ENCODE results near the gene CAMSAP1.

Gene CAMSAP1

DNA sequence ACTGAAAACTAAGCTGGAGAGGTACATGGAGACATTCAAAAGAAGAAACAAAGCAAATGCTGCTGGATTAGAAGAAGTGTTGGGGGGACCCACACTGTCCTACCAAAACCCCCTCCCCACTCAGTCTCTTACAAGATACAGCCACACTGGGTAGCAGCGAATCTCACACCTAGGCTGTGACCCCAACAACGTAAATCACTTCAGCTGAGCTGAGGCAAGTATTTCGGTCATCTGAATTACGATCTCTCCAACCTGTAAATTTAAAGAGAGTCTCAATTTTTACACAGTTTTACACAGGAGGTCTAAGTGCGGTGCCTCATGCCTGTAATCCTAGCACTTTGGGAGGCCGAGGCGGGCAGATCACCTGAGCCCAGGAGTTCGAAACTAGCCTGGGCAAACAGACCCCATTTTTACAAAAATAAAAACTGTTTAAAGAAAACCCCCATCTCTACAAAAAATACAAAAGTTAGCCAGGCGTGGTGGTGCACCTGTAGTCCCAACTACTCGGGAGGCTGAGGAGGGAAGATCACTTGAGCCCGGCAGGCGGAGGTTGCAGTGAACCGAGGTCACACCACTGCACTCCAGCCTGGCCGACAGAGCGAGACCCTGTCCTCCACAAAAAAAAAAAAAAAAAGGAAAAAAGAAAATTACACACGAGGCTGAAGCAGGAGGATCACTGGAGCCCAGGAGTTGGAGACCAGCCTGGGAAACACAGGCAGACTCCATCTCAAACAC lies 3.4 kb downstream of the CAMSAP1 start:
- Histone ChIP-seq H4K8ac (ENCODE audit: low read depth, low read length) (no peak overlapping the region), H2AK5ac (ENCODE audit: low read depth, low read length) (no peak overlapping the region), H2BK5ac (ENCODE audit: low read length) (no peak overlapping the region), H4K91ac (ENCODE audit: low read depth, low read length, poor library complexity) (no peak overlapping the region), H2BK15ac (ENCODE audit: low read length) (no peak overlapping the region), H3K36me3 (replicated peaks in 1 of 2; ENCODE audit: control insufficient read depth in 2 of 2, insufficient read depth in 2 of 2, low read length in 2 of 2) (peaks cover 10 to 55% of the 10 kb centered on the region in 2 donors), H3K4me2 (ENCODE audit: insufficient read depth, low read length, poor library complexity, severe bottlenecking) (no peak overlapping the region), H3K4me1 (ENCODE audit: control insufficient read depth in 2 of 2, insufficient read depth in 1 of 2, low read depth in 1 of 2, low read length in 2 of 2) (peaks cover 11 to 14% of the 10 kb centered on the region in 2 donors), H3K14ac (ENCODE audit: low read length) (no peak overlapping the region), H2AFZ (ENCODE audit: low read length) (no peak overlapping the region), H3K79me1 (ENCODE audit: low read depth, low read length) (peaks cover 9% of the 10 kb centered on the region), H3K9me3 (replicated peaks in 1 of 2; ENCODE audit: control insufficient read depth in 2 of 2, insufficient read depth in 1 of 2, low read depth in 1 of 2, low read length in 2 of 2) (peaks cover 14 to 50% of the 10 kb centered on the region in 2 donors), H3K18ac (ENCODE audit: low read length) (no peak overlapping the region), H3K4ac (ENCODE audit: low read length) (no peak overlapping the region), H3K27me3 (ENCODE audit: control insufficient read depth in 3 of 3, insufficient read depth in 3 of 3, low read depth in 1 of 3, low read length in 3 of 3) (no peaks in the 10 kb centered on the region), H2BK12ac (ENCODE audit: low read length) (no peak overlapping the region), H3K27ac (replicated peaks; ENCODE audit: low read length) (no peak overlapping the region), H3K9ac (ENCODE audit: low read depth, low read length, poor library complexity) (no peak overlapping the region), H3K23ac (ENCODE audit: low read depth, low read length, poor library complexity) (no peak overlapping the region), H2BK120ac (ENCODE audit: low read depth, low read length) (no peak overlapping the region), H3K4me3 (ENCODE audit: low read length in 2 of 2) (no peak overlapping the region)
- no peak for DNase-seq (ENCODE audit: low spot score)
- WGBS, 2 donors (ENCODE audit: extremely low coverage in 2 of 2, insufficient read length in 2 of 2, insufficient replicate concordance in 1 of 2), result no CpG with 5 or more reads among the region's 16 CpGs

DNA sequence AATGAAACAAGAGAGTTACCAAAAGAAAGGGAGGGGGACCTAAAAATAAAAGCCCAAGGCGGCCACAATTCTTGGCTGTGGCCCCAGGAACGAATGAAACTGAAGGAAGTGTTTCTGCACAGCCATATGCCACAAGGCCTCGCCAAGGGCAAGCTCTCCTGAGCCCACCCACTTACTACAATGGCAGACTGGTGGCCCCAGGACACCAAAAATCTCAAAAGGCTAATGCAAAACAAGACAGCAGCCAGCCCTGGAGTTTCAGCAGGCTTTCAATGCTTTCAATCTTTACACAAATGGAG lies 4.0 kb downstream of the CAMSAP1 start:
- Histone ChIP-seq H3K23ac (ENCODE audit: low read depth, low read length, poor library complexity) (no peak overlapping the region), H3K4ac (ENCODE audit: low read length) (no peak overlapping the region), H2BK12ac (ENCODE audit: low read length) (no peak overlapping the region), H3K36me3 (replicated peaks in 1 of 2; ENCODE audit: control insufficient read depth in 2 of 2, insufficient read depth in 2 of 2, low read length in 2 of 2) (peaks cover 12 to 59% of the 10 kb centered on the region in 2 donors), H2BK5ac (ENCODE audit: low read length) (no peak overlapping the region), H2AK5ac (ENCODE audit: low read depth, low read length) (no peak overlapping the region), H3K4me2 (ENCODE audit: insufficient read depth, low read length, poor library complexity, severe bottlenecking) (no peak overlapping the region), H3K79me1 (ENCODE audit: low read depth, low read length) (peaks cover 7% of the 10 kb centered on the region), H3K27me3 (ENCODE audit: control insufficient read depth in 3 of 3, insufficient read depth in 3 of 3, low read depth in 1 of 3, low read length in 3 of 3) (no peaks in the 10 kb centered on the region), H3K18ac (ENCODE audit: low read length) (no peak overlapping the region), H3K14ac (ENCODE audit: low read length) (no peak overlapping the region), H4K8ac (ENCODE audit: low read depth, low read length) (no peak overlapping the region), H2BK15ac (ENCODE audit: low read length) (no peak overlapping the region), H3K4me3 (ENCODE audit: low read length in 2 of 2) (no peak overlapping the region), H2AFZ (ENCODE audit: low read length) (no peak overlapping the region), H4K91ac (ENCODE audit: low read depth, low read length, poor library complexity) (no peak overlapping the region), H3K9me3 (replicated peaks in 1 of 2; ENCODE audit: control insufficient read depth in 2 of 2, insufficient read depth in 1 of 2, low read depth in 1 of 2, low read length in 2 of 2) (peaks cover 15 to 54% of the 10 kb centered on the region in 2 donors), H3K27ac (replicated peaks; ENCODE audit: low read length) (no peak overlapping the region), H2BK120ac (ENCODE audit: low read depth, low read length) (no peak overlapping the region), H3K9ac (ENCODE audit: low read depth, low read length, poor library complexity) (no peak overlapping the region), H3K4me1 (ENCODE audit: control insufficient read depth in 2 of 2, insufficient read depth in 1 of 2, low read depth in 1 of 2, low read length in 2 of 2) (peaks cover 7 to 8% of the 10 kb centered on the region in 2 donors)
- no peak for DNase-seq (ENCODE audit: low spot score)
- no CpG with 5 or more reads among the region's 3 CpGs for WGBS, 2 donors (ENCODE audit: extremely low coverage in 2 of 2, insufficient read length in 2 of 2, insufficient replicate concordance in 1 of 2)

DNA sequence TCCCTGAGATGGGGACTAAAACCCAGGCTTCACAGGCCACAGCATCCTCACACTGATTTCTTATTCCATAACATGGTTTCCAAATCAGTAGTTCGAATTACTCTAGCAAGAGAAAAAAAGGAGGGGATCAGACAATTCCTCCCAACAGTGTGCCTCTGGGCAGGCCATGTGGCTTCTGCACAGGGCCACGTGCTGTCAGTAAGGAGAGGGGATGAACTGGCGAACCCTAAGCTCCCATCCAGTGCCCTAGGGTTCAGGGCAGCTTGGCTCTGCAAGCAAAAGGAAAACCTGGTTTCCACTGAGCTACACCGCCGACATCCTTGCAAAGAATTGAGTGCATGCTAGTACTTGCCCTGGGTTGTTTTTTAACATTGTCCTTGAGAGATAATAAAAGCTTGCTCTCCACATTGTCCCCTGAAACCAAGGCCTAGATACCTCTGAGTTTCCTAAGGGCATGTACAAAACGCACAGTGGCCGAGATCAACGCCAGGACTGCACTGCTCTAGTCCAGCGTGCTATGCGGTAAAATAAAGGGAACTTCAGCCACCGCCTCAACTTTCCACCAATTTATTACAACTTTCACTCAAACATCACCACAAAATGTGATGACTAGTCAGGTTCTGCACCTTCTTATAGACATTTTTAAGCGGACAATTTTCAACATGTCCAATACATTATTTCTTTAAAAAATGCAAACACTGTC lies 4.5 kb downstream of the CAMSAP1 start:
- H3K4me1 ChIP-seq (ENCODE audit: control insufficient read depth in 2 of 2, insufficient read depth in 1 of 2, low read depth in 1 of 2, low read length in 2 of 2), result peaks cover 7% of the 10 kb centered on the region in 2 donors
- H2AFZ ChIP-seq (ENCODE audit: low read length), result no peak overlapping the region
- H3K36me3 ChIP-seq (replicated peaks in 1 of 2; ENCODE audit: control insufficient read depth in 2 of 2, insufficient read depth in 2 of 2, low read length in 2 of 2), result peaks cover 12 to 64% of the 10 kb centered on the region in 2 donors
- H3K4me3 ChIP-seq (ENCODE audit: low read length in 2 of 2), result no peak overlapping the region
- H3K14ac ChIP-seq (ENCODE audit: low read length), result no peak overlapping the region
- no peak overlapping the region for H3K4ac ChIP-seq (ENCODE audit: low read length)
- no peak overlapping the region for H3K27ac ChIP-seq (replicated peaks; ENCODE audit: low read length)
- peaks cover 6% of the 10 kb centered on the region for H3K79me1 ChIP-seq (ENCODE audit: low read depth, low read length)
- no peaks in the 10 kb centered on the region for H3K27me3 ChIP-seq (ENCODE audit: control insufficient read depth in 3 of 3, insufficient read depth in 3 of 3, low read depth in 1 of 3, low read length in 3 of 3)
- H3K18ac ChIP-seq (ENCODE audit: low read length), result no peak overlapping the region
- H2BK120ac ChIP-seq (ENCODE audit: low read depth, low read length), result no peak overlapping the region
- no peak overlapping the region for H2BK12ac ChIP-seq (ENCODE audit: low read length)
- no peak overlapping the region for H3K23ac ChIP-seq (ENCODE audit: low read depth, low read length, poor library complexity)
- H4K8ac ChIP-seq (ENCODE audit: low read depth, low read length), result no peak overlapping the region
- H2AK5ac ChIP-seq (ENCODE audit: low read depth, low read length), result no peak overlapping the region
- WGBS, 2 donors (ENCODE audit: extremely low coverage in 2 of 2, insufficient read length in 2 of 2, insufficient replicate concordance in 1 of 2), result no CpG with 5 or more reads among the region's 12 CpGs
- H2BK15ac ChIP-seq (ENCODE audit: low read length), result no peak overlapping the region
- no peak overlapping the region for H2BK5ac ChIP-seq (ENCODE audit: low read length)
- no peak overlapping the region for H3K4me2 ChIP-seq (ENCODE audit: insufficient read depth, low read length, poor library complexity, severe bottlenecking)
- no peak for DNase-seq (ENCODE audit: low spot score)
- no peak overlapping the region for H4K91ac ChIP-seq (ENCODE audit: low read depth, low read length, poor library complexity)
- no peak overlapping the region for H3K9ac ChIP-seq (ENCODE audit: low read depth, low read length, poor library complexity)
- peaks cover 15 to 59% of the 10 kb centered on the region in 2 donors for H3K9me3 ChIP-seq (replicated peaks in 1 of 2; ENCODE audit: control insufficient read depth in 2 of 2, insufficient read depth in 1 of 2, low read depth in 1 of 2, low read length in 2 of 2)

DNA sequence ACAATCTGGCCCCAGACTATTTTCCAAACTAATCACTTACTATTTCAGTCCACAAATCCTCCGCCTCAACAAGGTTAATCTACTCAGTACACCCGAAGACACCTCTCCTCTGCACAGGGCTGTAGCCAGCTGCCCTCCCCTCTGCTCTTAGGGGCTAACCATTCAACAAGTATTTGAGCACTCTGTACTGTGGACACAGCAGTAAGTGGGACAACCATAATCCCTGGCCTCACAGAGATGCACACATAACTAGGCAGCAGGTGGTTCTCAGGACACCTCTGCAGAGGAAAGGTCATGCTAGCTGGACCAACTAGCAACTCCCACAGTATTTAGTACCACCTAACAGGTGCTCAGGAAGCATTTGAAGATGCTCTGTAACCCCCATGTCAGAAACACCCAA lies 5.5 kb downstream of the CAMSAP1 start:
- no peak overlapping the region for H2AFZ ChIP-seq (ENCODE audit: low read length)
- no peak overlapping the region for H4K8ac ChIP-seq (ENCODE audit: low read depth, low read length)
- no peak overlapping the region for H3K4ac ChIP-seq (ENCODE audit: low read length)
- DNase-seq (ENCODE audit: low spot score), result no peak
- no peak overlapping the region for H2AK5ac ChIP-seq (ENCODE audit: low read depth, low read length)
- no peak overlapping the region for H2BK12ac ChIP-seq (ENCODE audit: low read length)
- no peak overlapping the region for H3K9ac ChIP-seq (ENCODE audit: low read depth, low read length, poor library complexity)
- peaks cover 7% of the 10 kb centered on the region in 2 donors for H3K4me1 ChIP-seq (ENCODE audit: control insufficient read depth in 2 of 2, insufficient read depth in 1 of 2, low read depth in 1 of 2, low read length in 2 of 2)
- no peak overlapping the region for H3K18ac ChIP-seq (ENCODE audit: low read length)
- no peak overlapping the region for H3K23ac ChIP-seq (ENCODE audit: low read depth, low read length, poor library complexity)
- H3K4me2 ChIP-seq (ENCODE audit: insufficient read depth, low read length, poor library complexity, severe bottlenecking), result no peak overlapping the region
- no peak overlapping the region for H3K27ac ChIP-seq (replicated peaks; ENCODE audit: low read length)
- H3K9me3 ChIP-seq (replicated peaks in 1 of 2; ENCODE audit: control insufficient read depth in 2 of 2, insufficient read depth in 1 of 2, low read depth in 1 of 2, low read length in 2 of 2), result peaks cover 22 to 69% of the 10 kb centered on the region in 2 donors
- H2BK5ac ChIP-seq (ENCODE audit: low read length), result no peak overlapping the region
- peaks cover 15 to 71% of the 10 kb centered on the region in 2 donors for H3K36me3 ChIP-seq (replicated peaks in 1 of 2; ENCODE audit: control insufficient read depth in 2 of 2, insufficient read depth in 2 of 2, low read length in 2 of 2)
- H3K79me1 ChIP-seq (ENCODE audit: low read depth, low read length), result peaks cover 9% of the 10 kb centered on the region
- no peak overlapping the region for H3K14ac ChIP-seq (ENCODE audit: low read length)
- WGBS, 2 donors (ENCODE audit: extremely low coverage in 2 of 2, insufficient read length in 2 of 2, insufficient replicate concordance in 1 of 2), result no CpG with 5 or more reads among the region's 2 CpGs
- H2BK120ac ChIP-seq (ENCODE audit: low read depth, low read length), result no peak overlapping the region
- no peak overlapping the region for H3K4me3 ChIP-seq (ENCODE audit: low read length in 2 of 2)
- H2BK15ac ChIP-seq (ENCODE audit: low read length), result no peak overlapping the region
- no peak overlapping the region for H4K91ac ChIP-seq (ENCODE audit: low read depth, low read length, poor library complexity)
- H3K27me3 ChIP-seq (ENCODE audit: control insufficient read depth in 3 of 3, insufficient read depth in 3 of 3, low read depth in 1 of 3, low read length in 3 of 3), result no peaks in the 10 kb centered on the region
